NCI-H2029 (cell line): ENCODE results near the gene TEX10.
"Not testable (repeated sequence)": the region's sequence is repeated elsewhere in the genome, so short reads cannot be mapped to it uniquely, and the experiment has no call there.

Source experiments
- DNase-seq: peaks from one replicate; lab custom pipeline; 2025; lab: John Stamatoyannopoulos, UW

Gene TEX10

GRCh38 chr9:100350188-100350587 lies 2.6 kb downstream of the TEX10 start:
- DNase-seq: no peak

GRCh38 chr9:100346836-100347235 lies 5.9 kb downstream of the TEX10 start:
- DNase-seq: no peak

GRCh38 chr9:100341889-100342288 lies 10.9 kb downstream of the TEX10 start:
- DNase-seq: no peak

GRCh38 chr9:100340224-100340623 lies 12.5 kb downstream of the TEX10 start:
- DNase-seq: no peak

- DNase-seq: not testable (repeated sequence)
Measured at GRCh38 chr9:100338736-100339135, 14.0 kb downstream of the TEX10 start.

GRCh38 chr9:100324594-100325200 lies 28.0 kb downstream of the TEX10 start:
- DNase-seq: peak; percentile 1

- peak; percentile 24 for DNase-seq
Measured at GRCh38 chr9:100322954-100323536, 29.7 kb downstream of the TEX10 start.

- no peak for DNase-seq
Measured at GRCh38 chr9:100317706-100318105, 35.0 kb downstream of the TEX10 start.

GRCh38 chr9:100315561-100315960 lies 37.2 kb downstream of the TEX10 start:
- no peak for DNase-seq

- no peak for DNase-seq
Measured at GRCh38 chr9:100309992-100310391, 42.8 kb downstream of the TEX10 start.

GRCh38 chr9:100308965-100309564 lies 43.7 kb downstream of the TEX10 start:
- no peak for DNase-seq

- DNase-seq: peak; percentile 12
Measured at GRCh38 chr9:100307080-100307479, 45.7 kb downstream of the TEX10 start.

GRCh38 chr9:100306283-100306682 lies 46.5 kb downstream of the TEX10 start:
- DNase-seq: no peak

GRCh38 chr9:100303747-100304146 lies 49.0 kb downstream of the TEX10 start:
- DNase-seq: no peak

GRCh38 chr9:100298378-100298777 lies 54.4 kb downstream of the TEX10 start:
- no peak for DNase-seq

- DNase-seq: no peak
Measured at GRCh38 chr9:100296407-100296806, 56.3 kb downstream of the TEX10 start.

GRCh38 chr9:100295240-100295639 lies 57.5 kb downstream of the TEX10 start:
- no peak for DNase-seq

GRCh38 chr9:100294806-100295205 lies 57.9 kb downstream of the TEX10 start:
- peak; percentile 2 for DNase-seq

- no peak for DNase-seq
Measured at GRCh38 chr9:100294341-100294740, 58.4 kb downstream of the TEX10 start.

- DNase-seq: no peak
Measured at GRCh38 chr9:100292414-100292813, 60.3 kb downstream of the TEX10 start.

GRCh38 chr9:100290714-100291113 lies 62.0 kb downstream of the TEX10 start:
- DNase-seq: no peak

GRCh38 chr9:100287186-100287585 lies 65.6 kb downstream of the TEX10 start:
- DNase-seq: no peak

- DNase-seq: no peak
Measured at GRCh38 chr9:100286257-100286656, 66.5 kb downstream of the TEX10 start.

GRCh38 chr9:100285601-100286000 lies 67.1 kb downstream of the TEX10 start:
- DNase-seq: no peak
